GM19455 (cell line): ENCODE results near the gene VPS18.
A peak's percentile ranks its signal among the peaks of the same experiment; 100 is the strongest.

Source experiments
- ATAC-seq: cut with Tn5 transposase; IDR thresholded peaks from one replicate; pipeline ENCODE4 v1.9.1; 2021; ENCODE audit not compliant: unreplicated experiment

Gene VPS18

DNA sequence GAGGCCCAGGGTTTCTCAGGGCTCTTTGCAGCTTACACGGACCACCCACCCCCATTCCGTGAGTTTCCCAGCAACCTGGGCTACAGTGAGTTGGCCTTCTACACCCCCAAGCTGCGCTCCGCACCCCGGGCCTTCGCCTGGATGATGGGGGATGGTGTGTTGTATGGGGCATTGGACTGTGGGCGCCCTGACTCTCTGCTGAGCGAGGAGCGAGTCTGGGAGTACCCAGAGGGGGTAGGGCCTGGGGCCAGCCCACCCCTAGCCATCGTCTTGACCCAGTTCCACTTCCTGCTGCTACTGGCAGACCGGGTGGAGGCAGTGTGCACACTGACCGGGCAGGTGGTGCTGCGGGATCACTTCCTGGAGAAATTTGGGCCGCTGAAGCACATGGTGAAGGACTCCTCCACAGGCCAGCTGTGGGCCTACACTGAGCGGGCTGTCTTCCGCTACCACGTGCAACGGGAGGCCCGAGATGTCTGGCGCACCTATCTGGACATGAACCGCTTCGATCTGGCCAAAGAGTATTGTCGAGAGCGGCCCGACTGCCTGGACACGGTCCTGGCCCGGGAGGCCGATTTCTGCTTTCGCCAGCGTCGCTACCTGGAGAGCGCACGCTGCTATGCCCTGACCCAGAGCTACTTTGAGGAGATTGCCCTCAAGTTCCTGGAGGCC lies 5.4 kb downstream of the VPS18 start:
- ATAC-seq = no peak

DNA sequence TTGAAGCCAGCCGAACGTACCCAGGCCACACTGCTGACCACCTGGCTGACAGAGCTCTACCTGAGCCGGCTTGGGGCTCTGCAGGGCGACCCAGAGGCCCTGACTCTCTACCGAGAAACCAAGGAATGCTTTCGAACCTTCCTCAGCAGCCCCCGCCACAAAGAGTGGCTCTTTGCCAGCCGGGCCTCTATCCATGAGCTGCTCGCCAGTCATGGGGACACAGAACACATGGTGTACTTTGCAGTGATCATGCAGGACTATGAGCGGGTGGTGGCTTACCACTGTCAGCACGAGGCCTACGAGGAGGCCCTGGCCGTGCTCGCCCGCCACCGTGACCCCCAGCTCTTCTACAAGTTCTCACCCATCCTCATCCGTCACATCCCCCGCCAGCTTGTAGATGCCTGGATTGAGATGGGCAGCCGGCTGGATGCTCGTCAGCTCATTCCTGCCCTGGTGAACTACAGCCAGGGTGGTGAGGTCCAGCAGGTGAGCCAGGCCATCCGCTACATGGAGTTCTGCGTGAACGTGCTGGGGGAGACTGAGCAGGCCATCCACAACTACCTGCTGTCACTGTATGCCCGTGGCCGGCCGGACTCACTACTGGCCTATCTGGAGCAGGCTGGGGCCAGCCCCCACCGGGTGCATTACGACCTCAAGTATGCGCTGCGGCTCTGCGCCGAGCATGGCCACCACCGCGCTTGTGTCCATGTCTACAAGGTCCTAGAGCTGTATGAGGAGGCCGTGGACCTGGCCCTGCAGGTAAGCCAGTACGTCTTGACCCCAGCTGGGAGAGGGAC lies 6.2 kb downstream of the VPS18 start:
- no peak for ATAC-seq

DNA sequence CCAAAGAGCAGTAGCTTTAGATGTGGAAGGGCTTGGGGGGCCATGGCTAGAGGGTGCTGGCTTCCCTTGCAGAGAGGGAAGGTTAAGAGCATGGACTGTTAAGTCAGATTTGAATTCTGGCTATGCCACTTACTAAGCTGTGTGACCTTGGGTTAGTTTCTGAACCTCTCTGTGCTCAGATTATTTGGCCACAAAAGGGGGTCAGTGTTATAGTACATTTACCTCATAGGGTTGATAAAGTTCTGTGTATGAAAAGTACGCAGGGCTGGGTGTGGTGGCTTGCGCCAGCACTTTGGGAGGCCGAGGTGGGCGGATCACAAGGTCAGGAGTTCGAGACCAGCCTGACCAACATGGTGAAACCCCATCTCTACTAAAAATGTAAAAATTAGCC lies 6.8 kb downstream of the VPS18 start:
- no peak for ATAC-seq

DNA sequence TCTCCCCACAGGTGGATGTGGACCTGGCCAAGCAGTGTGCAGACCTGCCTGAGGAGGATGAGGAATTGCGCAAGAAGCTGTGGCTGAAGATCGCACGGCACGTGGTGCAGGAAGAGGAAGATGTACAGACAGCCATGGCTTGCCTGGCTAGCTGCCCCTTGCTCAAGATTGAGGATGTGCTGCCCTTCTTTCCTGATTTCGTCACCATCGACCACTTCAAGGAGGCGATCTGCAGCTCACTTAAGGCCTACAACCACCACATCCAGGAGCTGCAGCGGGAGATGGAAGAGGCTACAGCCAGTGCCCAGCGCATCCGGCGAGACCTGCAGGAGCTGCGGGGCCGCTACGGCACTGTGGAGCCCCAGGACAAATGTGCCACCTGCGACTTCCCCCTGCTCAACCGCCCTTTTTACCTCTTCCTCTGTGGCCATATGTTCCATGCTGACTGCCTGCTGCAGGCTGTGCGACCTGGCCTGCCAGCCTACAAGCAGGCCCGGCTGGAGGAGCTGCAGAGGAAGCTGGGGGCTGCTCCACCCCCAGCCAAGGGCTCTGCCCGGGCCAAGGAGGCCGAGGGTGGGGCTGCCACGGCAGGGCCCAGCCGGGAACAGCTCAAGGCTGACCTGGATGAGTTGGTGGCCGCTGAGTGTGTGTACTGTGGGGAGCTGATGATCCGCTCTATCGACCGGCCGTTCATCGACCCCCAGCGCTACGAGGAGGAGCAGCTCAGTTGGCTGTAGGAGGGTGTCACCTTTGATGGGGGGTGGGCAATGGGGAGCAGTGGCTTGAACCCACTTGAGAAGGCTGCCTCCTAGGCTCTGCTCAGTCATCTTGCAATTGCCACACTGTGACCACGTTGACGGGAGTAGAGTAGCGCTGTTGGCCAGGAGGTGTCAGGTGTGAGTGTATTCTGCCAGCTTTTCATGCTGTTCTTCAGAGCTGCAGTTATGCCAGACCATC lies 8.6 kb downstream of the VPS18 start:
- no peak for ATAC-seq

DNA sequence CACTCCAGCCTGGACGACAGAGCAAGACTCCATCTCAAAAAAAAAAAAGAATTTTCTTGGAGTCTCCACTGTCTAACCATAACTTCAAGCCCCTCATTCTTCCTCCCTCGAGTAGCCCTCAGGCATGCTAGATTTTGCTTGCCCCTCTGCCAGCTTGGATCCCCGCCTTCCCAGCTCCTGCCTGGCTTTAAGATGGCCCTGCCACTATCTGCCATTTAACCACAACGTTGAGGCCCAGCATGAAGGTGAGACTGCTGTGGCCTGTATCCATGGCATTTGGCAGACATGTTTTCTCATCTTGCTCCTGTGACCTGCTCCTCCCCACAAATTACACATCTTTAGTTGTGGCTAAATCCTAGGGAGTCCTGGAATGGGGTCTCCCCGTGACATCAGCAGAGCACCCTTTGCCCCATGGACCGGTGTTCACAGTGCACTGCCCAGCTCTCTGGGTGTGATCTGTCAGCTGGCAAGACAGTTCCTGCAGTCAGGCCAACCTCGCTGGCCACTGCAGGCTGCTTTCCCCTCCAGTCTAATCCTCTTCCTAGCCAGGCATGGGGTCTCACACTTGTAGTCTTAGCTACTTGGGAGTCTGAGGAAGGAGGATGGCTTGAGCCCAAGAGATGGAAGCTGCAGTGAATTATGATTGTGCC lies 10.4 kb downstream of the VPS18 start:
- no peak for ATAC-seq

DNA sequence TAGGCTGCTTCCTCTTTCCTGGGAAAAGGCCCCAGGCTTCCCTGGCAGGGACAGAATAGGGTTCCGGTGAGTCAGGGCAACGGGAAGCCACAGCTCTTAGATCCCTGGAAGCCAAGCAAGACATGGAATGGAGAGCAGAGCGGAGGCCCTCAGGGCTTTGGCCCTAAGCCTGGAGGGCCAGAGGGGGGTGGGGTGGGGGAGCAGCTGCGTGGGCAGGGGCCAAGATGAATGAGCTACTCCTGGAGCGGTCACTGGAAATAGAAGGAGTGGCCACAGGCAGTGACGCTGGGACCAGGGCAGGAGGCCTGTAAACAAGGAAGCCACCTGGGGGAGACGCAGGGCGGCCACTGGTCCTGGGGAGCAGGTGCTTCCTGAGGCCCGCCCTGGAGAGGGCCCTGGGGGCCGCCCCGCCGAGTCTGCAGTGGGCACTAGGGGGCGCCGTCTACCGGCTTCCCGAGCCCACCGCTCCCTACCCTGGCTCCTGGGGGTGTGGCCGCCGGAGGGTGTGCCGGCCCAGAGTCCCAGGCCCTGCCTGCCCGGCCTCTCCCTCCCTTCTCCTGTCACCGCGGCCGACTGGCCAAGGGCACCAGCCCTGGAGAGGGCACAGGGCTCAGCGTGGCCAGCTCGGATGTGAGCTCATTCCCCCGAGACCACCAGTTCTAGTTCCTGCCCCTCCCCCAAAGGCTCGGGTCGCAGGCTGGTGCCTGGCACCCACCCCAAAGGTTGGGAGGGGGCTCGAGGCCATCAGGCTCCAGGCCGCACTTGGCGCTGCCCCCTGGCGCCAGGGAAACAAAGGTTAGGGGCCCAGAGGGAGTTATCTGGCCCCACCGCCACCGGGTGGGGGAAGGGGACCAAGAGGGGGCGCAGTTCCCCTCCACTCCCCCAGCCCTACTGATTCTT lies 12.1 kb downstream of the VPS18 start:
- ATAC-seq = peak; percentile 70

DNA sequence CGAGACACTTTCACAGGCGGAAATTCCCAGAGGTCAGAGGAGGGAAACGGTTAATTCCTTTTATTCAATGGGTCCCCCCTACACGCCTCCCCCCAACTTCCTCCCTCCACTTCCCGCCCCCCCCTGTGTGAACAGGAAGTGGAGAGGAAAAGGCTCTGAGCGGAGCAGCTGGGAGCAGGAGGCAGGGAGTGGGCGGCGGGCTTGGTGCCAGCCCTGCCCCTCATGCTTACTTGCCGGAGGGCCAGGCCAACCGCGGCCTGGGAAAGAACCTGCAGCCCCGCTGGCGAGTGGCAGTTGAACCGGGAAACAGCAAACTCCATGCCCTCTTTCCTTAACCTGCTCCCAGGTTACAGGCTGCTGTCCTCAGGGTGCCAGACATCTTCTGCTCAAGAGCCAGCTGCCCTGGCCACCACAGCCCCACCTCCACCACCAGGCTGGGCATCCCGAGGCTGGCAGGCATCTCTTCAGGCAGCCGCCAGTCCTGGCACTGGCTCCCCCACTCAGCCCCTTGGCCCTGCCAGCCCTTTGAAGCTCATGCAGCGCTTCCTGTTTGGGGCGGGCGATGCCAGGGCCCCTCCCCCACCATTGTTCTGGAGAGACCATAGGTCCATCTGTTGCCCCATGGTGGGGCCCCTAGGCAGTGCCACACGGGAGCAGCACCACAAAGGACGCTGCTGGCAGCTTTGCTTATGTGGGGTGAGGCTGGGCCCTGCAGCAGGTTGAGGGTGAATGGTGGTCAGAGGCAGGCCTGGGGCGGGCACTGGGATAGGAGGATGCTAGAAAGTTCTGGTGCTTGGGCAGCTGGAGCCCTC lies 12.9 kb downstream of the VPS18 start:
- ATAC-seq = no peak

DNA sequence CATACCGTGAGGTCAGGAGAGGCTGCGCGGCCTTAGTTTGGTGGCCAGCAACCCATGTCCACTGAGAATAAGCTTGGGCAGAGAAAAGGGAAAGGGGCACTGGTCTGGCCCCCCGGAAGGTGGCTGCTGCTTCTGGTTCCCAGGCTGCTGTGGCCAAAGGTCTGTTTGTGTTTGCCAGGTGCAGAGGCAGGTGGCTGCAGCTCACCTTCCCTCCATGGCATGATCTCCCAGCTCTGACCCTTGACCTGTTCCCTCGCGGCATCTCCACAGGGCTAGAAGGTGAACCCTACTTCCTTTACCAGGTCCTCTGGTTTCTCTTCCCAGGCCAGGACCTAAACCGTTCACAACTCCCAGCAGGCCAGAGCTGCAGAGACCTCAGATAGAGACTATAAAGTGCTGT lies 13.8 kb downstream of the VPS18 start:
- no peak for ATAC-seq

DNA sequence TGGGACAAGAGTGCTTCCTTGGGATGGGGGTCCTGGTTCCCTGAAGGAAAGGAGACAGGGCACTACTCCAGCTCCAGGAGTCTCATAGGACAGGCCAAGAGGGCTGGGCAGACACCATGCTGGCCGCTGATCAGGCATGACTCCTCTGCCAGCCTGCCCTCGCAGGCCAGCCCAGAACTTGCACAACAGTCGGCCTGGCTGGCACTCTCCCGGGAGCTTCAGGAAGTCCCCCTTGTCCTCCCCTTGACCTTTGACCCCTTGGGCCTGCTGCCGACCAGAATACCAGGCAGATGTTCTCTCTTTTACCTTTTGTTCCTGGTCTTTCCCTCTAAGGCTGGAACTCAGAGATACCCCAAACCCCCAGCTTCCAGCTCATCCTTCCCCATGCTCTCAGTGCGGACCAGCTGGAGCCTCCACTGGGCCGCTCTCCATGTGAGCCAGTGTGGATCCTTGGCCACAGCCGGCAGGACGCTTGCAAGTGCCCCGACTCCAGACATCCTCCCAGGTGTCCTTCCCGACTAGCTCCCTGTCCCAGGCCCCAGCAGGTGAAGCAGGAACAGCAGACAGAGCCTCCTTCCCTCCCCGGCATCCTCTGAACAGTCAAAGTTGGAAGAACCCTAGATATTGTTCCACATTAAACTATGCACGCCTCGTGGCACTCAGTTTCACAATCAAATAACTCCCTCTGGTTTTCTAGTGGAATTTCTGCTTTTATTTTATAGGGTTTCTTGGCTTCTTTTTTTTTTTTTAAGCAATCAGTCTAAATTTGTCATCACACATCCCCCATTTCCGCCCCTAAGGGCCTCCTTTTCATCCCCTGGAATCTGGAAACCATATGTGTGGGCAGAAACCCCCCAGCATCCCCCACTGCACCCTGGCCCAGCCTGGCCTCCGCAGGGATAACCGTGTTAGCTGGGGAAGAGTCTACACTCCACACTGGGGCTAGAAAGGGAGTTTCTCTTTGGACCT lies 15.7 kb downstream of the VPS18 start:
- ATAC-seq = no peak

DNA sequence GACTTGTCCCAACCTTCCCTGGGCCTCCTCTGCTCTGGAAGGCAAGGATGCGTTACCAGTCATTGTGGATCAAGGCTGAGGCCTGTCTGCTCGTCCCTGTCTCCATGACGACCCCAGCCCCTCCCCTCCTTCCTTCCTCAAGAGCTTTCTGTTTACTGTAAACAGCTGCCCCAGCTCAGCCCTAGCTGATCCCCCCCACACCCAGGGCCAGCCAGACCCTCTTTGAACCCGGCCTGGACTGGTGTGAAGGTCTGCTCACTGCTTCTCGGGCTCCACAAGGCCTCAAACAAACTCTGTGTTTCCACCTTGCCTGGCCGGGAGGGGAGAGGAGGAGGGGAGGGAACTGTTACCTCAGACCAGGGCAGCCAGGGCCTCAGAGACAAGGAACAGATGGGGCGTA lies 16.9 kb downstream of the VPS18 start:
- ATAC-seq = no peak

DNA sequence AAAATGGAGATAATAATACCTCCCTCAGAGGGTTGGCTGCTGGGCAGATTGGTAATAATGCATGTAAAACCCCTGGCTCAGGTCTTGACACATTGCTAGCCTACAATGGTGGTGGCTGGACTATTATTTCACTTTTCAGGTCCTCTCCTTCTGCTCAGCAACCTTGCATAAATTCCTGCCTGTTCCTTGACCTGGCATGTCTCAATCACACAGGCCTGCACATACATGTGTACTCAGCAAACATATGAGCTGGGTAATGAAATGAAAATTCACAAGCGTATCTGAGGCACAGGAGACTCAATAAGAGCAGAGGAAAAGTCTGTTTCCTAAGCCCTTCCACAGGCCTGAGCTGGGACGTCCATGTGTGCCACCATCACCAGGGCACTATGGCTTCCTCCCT lies 17.4 kb downstream of the VPS18 start:
- ATAC-seq = no peak

DNA sequence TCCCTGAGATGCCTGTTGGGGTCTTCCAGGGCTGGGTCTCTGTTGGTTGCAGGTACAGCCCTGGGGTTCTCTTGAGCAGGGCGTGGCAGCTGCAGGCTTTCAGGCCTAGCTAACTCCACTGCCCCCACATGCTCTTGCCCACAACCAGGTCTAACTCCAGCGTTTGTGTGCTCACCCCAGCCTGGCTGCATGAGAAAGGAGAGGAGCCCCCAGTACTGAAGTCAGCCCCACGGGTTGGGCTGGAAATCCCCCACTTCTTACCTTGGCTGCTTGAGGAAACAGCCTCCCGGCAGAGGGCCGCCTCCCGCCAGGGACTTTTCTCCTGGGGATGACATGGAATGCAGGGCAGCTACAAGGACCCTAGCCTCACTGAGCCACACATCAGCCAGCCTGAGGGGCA lies 18.2 kb downstream of the VPS18 start:
- no peak for ATAC-seq

DNA sequence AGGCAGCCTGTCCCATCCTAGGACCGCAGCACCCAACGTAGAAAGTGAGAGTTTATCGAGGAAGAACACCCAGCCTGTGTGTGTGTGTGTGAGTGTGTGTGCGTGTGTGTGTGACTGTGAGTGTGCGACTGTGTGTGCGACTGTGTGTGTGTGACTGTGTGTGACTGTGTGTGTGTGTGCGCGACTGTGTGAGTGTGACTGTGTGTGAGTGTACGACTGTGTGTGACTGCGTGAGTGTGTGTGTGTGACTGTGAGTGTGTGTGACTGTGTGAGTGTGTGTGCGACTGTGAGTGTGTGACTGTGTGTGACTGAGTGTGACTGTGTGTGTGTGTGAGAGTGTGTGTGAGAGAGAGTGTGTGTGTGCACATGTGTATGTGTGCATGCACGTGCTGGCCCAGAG lies 19.8 kb downstream of the VPS18 start:
- ATAC-seq = no peak

DNA sequence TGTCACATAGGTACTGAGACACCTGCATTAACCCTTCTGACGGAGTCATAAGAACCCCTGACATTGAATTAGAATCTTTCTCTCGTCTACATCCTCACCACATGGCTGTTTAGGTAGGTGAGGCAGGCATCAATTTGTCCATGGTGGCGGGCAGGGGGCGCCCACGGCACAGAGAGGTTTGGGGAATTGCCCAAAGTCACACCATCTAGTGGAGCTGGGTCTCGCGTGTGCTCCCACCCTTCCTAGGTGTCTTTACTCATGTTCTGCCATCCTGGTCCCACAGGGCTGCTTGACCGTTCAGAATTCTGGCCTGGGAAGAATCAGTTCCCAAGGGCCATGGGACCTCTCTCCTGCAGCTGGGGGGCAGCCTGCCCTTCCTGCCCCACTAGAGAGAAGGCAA lies 20.2 kb downstream of the VPS18 start:
- no peak for ATAC-seq

DNA sequence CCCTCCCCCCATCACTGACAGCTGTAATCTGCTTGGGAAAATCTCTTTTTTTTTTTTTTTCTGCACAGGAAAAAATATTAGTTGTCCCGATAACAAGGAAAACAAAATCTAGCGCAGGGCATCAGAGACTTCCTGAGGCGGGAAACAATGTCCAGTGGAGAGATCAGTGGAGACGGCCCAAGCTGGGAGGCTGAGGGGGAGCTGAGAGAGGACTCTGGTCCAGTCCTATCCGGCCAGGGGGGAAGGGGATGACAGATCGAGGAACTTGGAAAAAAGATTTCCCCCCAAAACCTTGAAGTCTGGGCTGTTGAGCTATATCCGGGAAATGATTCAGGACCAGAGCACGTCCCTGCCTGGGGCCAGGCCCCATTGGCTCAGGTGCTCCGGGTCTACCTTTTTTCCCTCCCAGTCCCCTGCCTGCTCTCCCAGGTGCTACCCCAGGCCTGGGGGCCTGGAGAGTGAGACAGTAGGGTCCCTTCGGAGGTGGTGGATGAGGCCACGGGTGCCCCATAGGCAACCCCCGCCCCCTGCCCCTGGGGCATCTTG lies 20.9 kb downstream of the VPS18 start:
- no peak for ATAC-seq

DNA sequence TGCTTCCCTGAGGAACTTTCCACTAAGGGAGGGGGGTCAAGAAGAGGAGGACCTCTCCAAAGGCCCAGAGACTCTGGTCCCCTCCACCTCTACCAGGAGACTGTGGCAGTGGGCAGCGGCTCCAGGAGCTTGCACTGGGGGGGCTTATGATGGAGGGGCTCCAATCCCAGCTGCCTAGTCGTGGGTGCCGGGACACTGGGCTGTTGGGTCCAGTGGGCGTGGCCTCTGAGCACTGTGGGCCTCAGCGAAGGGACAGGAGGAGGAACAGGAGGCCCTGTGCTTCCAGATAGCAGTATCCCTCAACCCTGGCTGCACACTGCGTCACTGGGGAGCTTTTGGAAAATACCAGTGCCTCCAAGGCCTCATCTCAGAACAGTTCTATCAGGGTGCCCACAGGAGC lies 21.4 kb downstream of the VPS18 start:
- ATAC-seq = no peak

DNA sequence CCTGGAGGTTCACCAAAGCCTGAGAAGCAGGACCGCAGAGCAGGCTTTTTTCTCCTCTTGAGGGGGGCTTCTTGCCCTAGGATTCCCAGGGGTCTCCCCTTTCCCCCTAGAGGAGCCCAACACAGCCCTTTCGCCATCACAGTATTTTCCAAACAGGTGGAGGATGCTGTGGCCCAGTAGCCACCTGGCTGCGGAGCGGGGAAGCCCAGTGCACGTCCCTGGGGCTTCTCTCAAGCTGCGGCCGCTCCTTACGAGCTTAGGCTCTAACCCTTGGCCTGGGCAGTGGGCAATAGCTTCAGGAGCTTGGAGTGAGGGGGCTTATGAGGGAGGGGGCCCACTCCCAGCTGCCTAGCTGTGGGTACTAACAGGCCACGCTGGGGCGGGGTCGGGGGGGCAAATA lies 23.3 kb downstream of the VPS18 start:
- ATAC-seq = no peak
